GM12878 (cell line): ENCODE results near the gene C9orf72. TPM values are rescaled to one million over a fixed set of nuclear protein-coding genes. Genes with fewer than 3 reads are reported as not detected.

Experiments used
- ATF7 ChIP-seq: fragments of 450-650 bp; IDR thresholded peaks from 2 replicates; pipeline ENCODE4 v1.6.1; 2016; ENCODE audit warnings: low read depth, mild to moderate bottlenecking
- BHLHE40 ChIP-seq, 2 experiments: fragments of 450-650 bp in 1 of 2; IDR thresholded peaks; 2 replicates each; pipeline ENCODE4 v1.6.1; 2011 to 2017; ENCODE audit warnings: low read depth in 2 of 2, borderline replicate concordance in 1 of 2, improper control_type of control experiment in 1 of 2, low read length in 1 of 2, mild to moderate bottlenecking in 1 of 2
- CREM ChIP-seq: IDR thresholded peaks from 2 replicates; pipeline ENCODE4 v1.6.1; 2014; ENCODE audit warnings: antibody characterized with exemption, low read depth
- DPF2 ChIP-seq: fragments of 450-650 bp; IDR thresholded peaks from 2 replicates; pipeline ENCODE4 v1.6.1; 2017; ENCODE audit warnings: mild to moderate bottlenecking
- EGR1 ChIP-seq, 2 experiments: IDR thresholded peaks; 1 replicate in 1 of 2; 2 replicates in 1 of 2; pipeline ENCODE4 v1.6.1; 2011 to 2012; ENCODE audit warnings: low read depth in 2 of 2, low read length in 2 of 2, borderline replicate concordance in 1 of 2, mild to moderate bottlenecking in 1 of 2, moderate library complexity in 1 of 2
- ELK1 ChIP-seq: IDR thresholded peaks from 2 replicates; pipeline ENCODE4 v1.6.1; 2012; ENCODE audit warnings: low read depth, low read length, improper control_type of control experiment
- FOXM1 ChIP-seq: IDR thresholded peaks from 2 replicates; pipeline ENCODE4 v1.6.1; 2012; ENCODE audit warnings: low read depth, mild to moderate bottlenecking, inconsistent platforms, low read length, moderate library complexity
- IKZF1 ChIP-seq: fragments of 450-650 bp; conservative IDR thresholded peaks from 2 replicates; pipeline ENCODE4 v1.6.1; 2017; ENCODE audit warnings: antibody characterized with exemption, mild to moderate bottlenecking
- KAT2A ChIP-seq: conservative IDR thresholded peaks from 2 replicates; pipeline ENCODE4 v1.6.1; 2011; ENCODE audit warnings: low read depth, low read length; ENCODE audit not compliant: control insufficient read depth
- MXI1 ChIP-seq: fragments of 150-350 bp; IDR thresholded peaks from 2 replicates; pipeline ENCODE4 v1.6.1; 2011; ENCODE audit warnings: low read depth, mild to moderate bottlenecking, inconsistent platforms, low read length, improper control_type of control experiment
- PAX5 ChIP-seq: IDR thresholded peaks from 2 replicates; pipeline ENCODE4 v1.6.1; 2011; ENCODE audit warnings: low read depth, low read length, borderline replicate concordance
- PAX8 ChIP-seq: fragments of 450-650 bp; IDR thresholded peaks from 2 replicates; pipeline ENCODE4 v1.6.1; 2017; ENCODE audit warnings: mild to moderate bottlenecking, moderate library complexity
- PKNOX1 ChIP-seq: fragments of 450-650 bp; IDR thresholded peaks from 2 replicates; pipeline ENCODE4 v1.6.1; 2016; ENCODE audit warnings: mild to moderate bottlenecking
- PML ChIP-seq: IDR thresholded peaks from 2 replicates; pipeline ENCODE4 v1.6.1; 2012; ENCODE audit warnings: low read length, inconsistent platforms
- POLR2AphosphoS5 ChIP-seq: IDR thresholded peaks from 2 replicates; pipeline ENCODE4 v1.6.1; 2011; ENCODE audit warnings: mild to moderate bottlenecking, low read length, inconsistent platforms
- SPI1 ChIP-seq: IDR thresholded peaks from 2 replicates; pipeline ENCODE4 v1.6.1; 2011; ENCODE audit warnings: low read depth, mild to moderate bottlenecking, low read length, moderate library complexity, borderline replicate concordance; ENCODE audit not compliant: insufficient read depth
- STAT1 ChIP-seq: fragments of 450-650 bp; conservative IDR thresholded peaks from 2 replicates; pipeline ENCODE4 v1.6.1; 2014; ENCODE audit warnings: antibody characterized with exemption, mild to moderate bottlenecking
- TAF1 ChIP-seq: IDR thresholded peaks from 2 replicates; pipeline ENCODE4 v1.6.1; 2011; ENCODE audit warnings: mild to moderate bottlenecking, low read depth, low read length, borderline replicate concordance
- WRNIP1 ChIP-seq: IDR thresholded peaks from 2 replicates; pipeline ENCODE4 v1.6.1; 2011; ENCODE audit warnings: low read depth, low read length, improper control_type of control experiment, borderline replicate concordance
- polyA plus RNA-seq, 11 experiments: library from polyadenylated mRNA; depleted of rRNA in 4 of 11; unstranded in 6 of 11; stranded (reverse) in 5 of 11; fragments of >200 nt; fragmentation: Nextera tagmentation in 4 of 11; fragmentation: Illumina TruSeq in 1 of 11; extraction: Ambion mirVana in 4 of 11; extraction: Trizol in 1 of 11; gene quantifications; 1 replicate in 1 of 11; 2 replicates in 10 of 11; pipeline versions ENCODE4 v1.2.1 to v1.2.3, GENCODE V29; 2011 to 2016; ENCODE audit warnings: inconsistent platforms in 2 of 11, missing spikeins in 2 of 11, low read depth in 1 of 11
- total RNA-seq, 4 experiments: library from RNA; depleted of rRNA in 3 of 4; stranded (reverse); fragments of >200 nt in 3 of 4; fragmentation: Illumina TruSeq in 1 of 4; extraction: Trizol in 1 of 4; gene quantifications; 2 replicates each; pipeline versions ENCODE4 v1.2.1 to v1.2.3, GENCODE V29; 2013 to 2021
- TF ChIP-seq, protein P1 (sequence below): fragments of 450-650 bp; IDR thresholded peaks from 2 replicates; pipeline ENCODE4 v1.6.1; 2018; ENCODE audit warnings: mild to moderate bottlenecking, low read depth, moderate library complexity; ENCODE audit not compliant: partially characterized antibody
- TF ChIP-seq, protein P2 (sequence below): IDR thresholded peaks from 2 replicates; pipeline ENCODE4 v1.6.1; 2012; ENCODE audit warnings: low read length, inconsistent platforms
- TF ChIP-seq, protein P3 (sequence below): IDR thresholded peaks from 2 replicates; pipeline ENCODE4 v1.6.1; 2011; ENCODE audit warnings: borderline replicate concordance, low read depth, mild to moderate bottlenecking, moderate library complexity, mixed read lengths, low read length; ENCODE audit not compliant: insufficient read depth; ENCODE audit errors: extremely low read length

Gene C9orf72
- total and polyA plus RNA-seq, 10 of the 15 experiments (the other 5 are each of a cell fraction or from before 2014, with no cell fraction given): 4.8 to 9.0 (median 6.4) TPM

DNA sequence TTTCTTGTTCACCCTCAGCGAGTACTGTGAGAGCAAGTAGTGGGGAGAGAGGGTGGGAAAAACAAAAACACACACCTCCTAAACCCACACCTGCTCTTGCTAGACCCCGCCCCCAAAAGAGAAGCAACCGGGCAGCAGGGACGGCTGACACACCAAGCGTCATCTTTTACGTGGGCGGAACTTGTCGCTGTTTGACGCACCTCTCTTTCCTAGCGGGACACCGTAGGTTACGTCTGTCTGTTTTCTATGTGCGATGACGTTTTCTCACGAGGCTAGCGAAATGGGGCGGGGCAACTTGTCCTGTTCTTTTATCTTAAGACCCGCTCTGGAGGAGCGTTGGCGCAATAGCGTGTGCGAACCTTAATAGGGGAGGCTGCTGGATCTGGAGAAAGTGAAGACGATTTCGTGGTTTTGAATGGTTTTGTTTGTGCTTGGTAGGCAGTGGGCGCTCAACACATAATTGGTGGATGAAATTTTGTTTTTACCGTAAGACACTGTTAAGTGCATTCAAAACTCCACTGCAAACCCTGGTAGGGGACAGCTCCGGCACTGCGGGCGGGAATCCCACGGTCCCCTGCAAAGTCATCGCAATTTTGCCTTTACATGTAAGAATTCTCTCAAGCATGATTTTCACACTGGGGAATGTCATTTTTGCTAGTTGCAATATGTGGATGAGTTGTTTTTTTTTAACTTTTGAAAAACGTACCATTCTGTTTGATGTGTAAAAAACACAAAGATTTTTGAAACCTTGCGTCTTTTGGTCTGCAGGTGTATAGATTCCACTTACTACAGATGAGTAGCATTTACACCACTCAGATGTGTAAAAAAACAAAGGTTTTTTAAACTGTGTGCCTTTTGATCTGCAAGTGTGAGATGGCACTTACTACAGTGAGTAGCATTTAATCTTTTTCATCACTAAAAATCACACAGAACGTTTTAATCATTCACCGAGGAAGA, 631 bp upstream of the C9orf72 start (continued):
- TF ChIP-seq, protein P1, sequence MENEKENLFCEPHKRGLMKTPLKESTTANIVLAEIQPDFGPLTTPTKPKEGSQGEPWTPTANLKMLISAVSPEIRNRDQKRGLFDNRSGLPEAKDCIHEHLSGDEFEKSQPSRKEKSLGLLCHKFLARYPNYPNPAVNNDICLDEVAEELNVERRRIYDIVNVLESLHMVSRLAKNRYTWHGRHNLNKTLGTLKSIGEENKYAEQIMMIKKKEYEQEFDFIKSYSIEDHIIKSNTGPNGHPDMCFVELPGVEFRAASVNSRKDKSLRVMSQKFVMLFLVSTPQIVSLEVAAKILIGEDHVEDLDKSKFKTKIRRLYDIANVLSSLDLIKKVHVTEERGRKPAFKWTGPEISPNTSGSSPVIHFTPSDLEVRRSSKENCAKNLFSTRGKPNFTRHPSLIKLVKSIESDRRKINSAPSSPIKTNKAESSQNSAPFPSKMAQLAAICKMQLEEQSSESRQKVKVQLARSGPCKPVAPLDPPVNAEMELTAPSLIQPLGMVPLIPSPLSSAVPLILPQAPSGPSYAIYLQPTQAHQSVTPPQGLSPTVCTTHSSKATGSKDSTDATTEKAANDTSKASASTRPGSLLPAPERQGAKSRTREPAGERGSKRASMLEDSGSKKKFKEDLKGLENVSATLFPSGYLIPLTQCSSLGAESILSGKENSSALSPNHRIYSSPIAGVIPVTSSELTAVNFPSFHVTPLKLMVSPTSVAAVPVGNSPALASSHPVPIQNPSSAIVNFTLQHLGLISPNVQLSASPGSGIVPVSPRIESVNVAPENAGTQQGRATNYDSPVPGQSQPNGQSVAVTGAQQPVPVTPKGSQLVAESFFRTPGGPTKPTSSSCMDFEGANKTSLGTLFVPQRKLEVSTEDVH: peak; percentile 86
- TF ChIP-seq IKZF1: 0 out of 2 replicates have a peak, but pooled peaks have one; percentile 11
- no peak for TF ChIP-seq SPI1
- TF ChIP-seq POLR2AphosphoS5: peak; percentile 75
- TF ChIP-seq STAT1: 0 out of 2 replicates have a peak, but pooled peaks have one; percentile 57
- TF ChIP-seq TAF1: peak; percentile 67
- TF ChIP-seq, protein P2, sequence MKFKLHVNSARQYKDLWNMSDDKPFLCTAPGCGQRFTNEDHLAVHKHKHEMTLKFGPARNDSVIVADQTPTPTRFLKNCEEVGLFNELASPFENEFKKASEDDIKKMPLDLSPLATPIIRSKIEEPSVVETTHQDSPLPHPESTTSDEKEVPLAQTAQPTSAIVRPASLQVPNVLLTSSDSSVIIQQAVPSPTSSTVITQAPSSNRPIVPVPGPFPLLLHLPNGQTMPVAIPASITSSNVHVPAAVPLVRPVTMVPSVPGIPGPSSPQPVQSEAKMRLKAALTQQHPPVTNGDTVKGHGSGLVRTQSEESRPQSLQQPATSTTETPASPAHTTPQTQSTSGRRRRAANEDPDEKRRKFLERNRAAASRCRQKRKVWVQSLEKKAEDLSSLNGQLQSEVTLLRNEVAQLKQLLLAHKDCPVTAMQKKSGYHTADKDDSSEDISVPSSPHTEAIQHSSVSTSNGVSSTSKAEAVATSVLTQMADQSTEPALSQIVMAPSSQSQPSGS: peak; percentile 98
- TF ChIP-seq CREM: peak; percentile 99
- TF ChIP-seq PKNOX1: peak; percentile 84
- TF ChIP-seq PML: no peak
- TF ChIP-seq PAX5: peak; percentile 64; the same call in 1 of the 2 replicates
- no peak for TF ChIP-seq KAT2A
- TF ChIP-seq ELK1: no peak
- TF ChIP-seq PAX8: no peak
- peak; percentile 42 to 96 for TF ChIP-seq EGR1 (IDR thresholded peaks at IDR 0.05; ENCODE audit: borderline replicate concordance in 1 of 2, low read depth in 2 of 2, low read length in 2 of 2)
- TF ChIP-seq ATF7: peak; percentile 98
- peak; percentile 67 to 73; a peak in 2 of 4 replicates for TF ChIP-seq BHLHE40 (IDR thresholded peaks at IDR 0.05; ENCODE audit: borderline replicate concordance in 1 of 2, low read depth in 2 of 2, low read length in 1 of 2)
- no peak for TF ChIP-seq MXI1
- TF ChIP-seq DPF2: no peak
- no peak for TF ChIP-seq WRNIP1
- TF ChIP-seq FOXM1: peak; percentile 25; the same call in 1 of the 2 replicates
- TF ChIP-seq, protein P3, sequence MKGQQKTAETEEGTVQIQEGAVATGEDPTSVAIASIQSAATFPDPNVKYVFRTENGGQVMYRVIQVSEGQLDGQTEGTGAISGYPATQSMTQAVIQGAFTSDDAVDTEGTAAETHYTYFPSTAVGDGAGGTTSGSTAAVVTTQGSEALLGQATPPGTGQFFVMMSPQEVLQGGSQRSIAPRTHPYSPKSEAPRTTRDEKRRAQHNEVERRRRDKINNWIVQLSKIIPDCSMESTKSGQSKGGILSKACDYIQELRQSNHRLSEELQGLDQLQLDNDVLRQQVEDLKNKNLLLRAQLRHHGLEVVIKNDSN: no peak
